Erythroblast (primary cell): ENCODE data around the gene ZNF248.

ENCODE experiments used
- GATA1 ChIP-seq: IDR thresholded peaks from 2 replicates; pipeline ENCODE4 v1.6.1; 2011; ENCODE audit warnings: low read depth, mild to moderate bottlenecking, control low read depth, low read length, moderate library complexity
- POLR2A ChIP-seq: IDR thresholded peaks from 2 replicates; pipeline ENCODE4 v1.6.1; 2011; ENCODE audit warnings: mild to moderate bottlenecking, low read length

- no peak for TF ChIP-seq POLR2A
- TF ChIP-seq GATA1: no peak
These were observed 18.2 kb downstream of the ZNF248 start for GRCh38 chr10:37839243-37839642.
